Uterus (tissue), 2 donors: ENCODE measurements around the gene ANKRD36C.
"Not testable (repeated sequence)": the region's sequence is repeated elsewhere in the genome, so short reads cannot be mapped to it uniquely, and the experiment has no call there.

ENCODE experiments used
- CTCF ChIP-seq, 4 experiments: fragments of 200-600 bp in 2 of 4; fragments of 450-650 bp in 2 of 4; sonication (generic) in 2 of 4; IDR thresholded peaks; one replicate each; pipeline ENCODE4 v1.5.1; 2016 to 2019; ENCODE audit warnings: antibody characterized with exemption in 4 of 4, mild to moderate bottlenecking in 2 of 4, moderate library complexity in 1 of 4
- POLR2A ChIP-seq, 2 donors: fragments of 450-650 bp; IDR thresholded peaks; one replicate each; pipeline ENCODE4 v1.6.1; 2016; ENCODE audit warnings: antibody characterized with exemption in 2 of 2, mild to moderate bottlenecking in 1 of 2, moderate library complexity in 1 of 2

GRCh38 chr2:95862121-95862520 lies 129.5 kb downstream of the ANKRD36C start:
- not testable (repeated sequence) for TF ChIP-seq CTCF, POLR2A (IDR thresholded peaks at IDR 0.05)
